Measurements from ENCODE around the gene MATCAP1.

- TF ChIP-seq CTCF (IDR thresholded peaks at IDR 0.05; ENCODE audit: low read length) (no peak), EZH2 (optimal IDR thresholded peaks at IDR 0.05; ENCODE audit: low read depth, low read length) (no peak), EZH2phosphoT487 (IDR thresholded peaks at IDR 0.05; ENCODE audit: low read length) (no peak)
Observed at GRCh38 chr16:67146523-67147357, 37.0 kb downstream of the MATCAP1 start.

Data from MM.1S (cell line).